ENCODE results near the gene RPL22.

The RPL22 gene

GRCh38 chr1:6177681-6178380 lies 21.6 kb downstream of the RPL22 start:
- Histone ChIP-seq H3K4me3 (ENCODE audit: low read depth in 1 of 2, low read length in 1 of 2) (no peak overlapping the region), H3K27me3 (peaks cover 89% of the 10 kb centered on the region), H3K9me3 (no peaks in the 10 kb centered on the region), H3K4me1 (ENCODE audit: control insufficient read depth in 1 of 2, insufficient read depth in 1 of 2, low read depth in 1 of 2, low read length in 1 of 2) (peaks cover 0 to 6% of the 10 kb centered on the region in 2 experiments), H3K36me3 (no peaks in the 10 kb centered on the region), H3K27ac (no peak overlapping the region)
- TF ChIP-seq CTCF (IDR thresholded peaks at IDR 0.05): no peak

- TF ChIP-seq CTCF (IDR thresholded peaks at IDR 0.05): no peak
- H3K36me3 ChIP-seq: no peaks in the 10 kb centered on the region
- no peaks in the 10 kb centered on the region for H3K9me3 ChIP-seq
- H3K27me3 ChIP-seq: peaks cover 81% of the 10 kb centered on the region
- no peak overlapping the region for H3K27ac ChIP-seq
- peaks cover 0 to 6% of the 10 kb centered on the region in 2 experiments for H3K4me1 ChIP-seq (ENCODE audit: control insufficient read depth in 1 of 2, insufficient read depth in 1 of 2, low read depth in 1 of 2, low read length in 1 of 2)
- H3K4me3 ChIP-seq (ENCODE audit: low read depth in 1 of 2, low read length in 1 of 2): no peak overlapping the region
These were observed 22.6 kb downstream of the RPL22 start for GRCh38 chr1:6176779-6177178.

- Histone ChIP-seq H3K27me3 (peaks cover 81% of the 10 kb centered on the region), H3K27ac (no peak overlapping the region), H3K4me1 (ENCODE audit: control insufficient read depth in 1 of 2, insufficient read depth in 1 of 2, low read depth in 1 of 2, low read length in 1 of 2) (peaks cover 7 to 8% of the 10 kb centered on the region in 2 experiments), H3K9me3 (no peaks in the 10 kb centered on the region), H3K4me3 (ENCODE audit: low read depth in 1 of 2, low read length in 1 of 2) (no peak overlapping the region), H3K36me3 (no peaks in the 10 kb centered on the region)
- TF ChIP-seq CTCF (IDR thresholded peaks at IDR 0.05): no peak
These were observed 24.0 kb downstream of the RPL22 start for GRCh38 chr1:6175411-6175828.

GRCh38 chr1:6174621-6175410 lies 24.6 kb downstream of the RPL22 start:
- TF ChIP-seq CTCF (IDR thresholded peaks at IDR 0.05): no peak
- Histone ChIP-seq H3K4me3 (ENCODE audit: low read depth in 1 of 2, low read length in 1 of 2) (no peak overlapping the region), H3K36me3 (no peaks in the 10 kb centered on the region), H3K9me3 (no peaks in the 10 kb centered on the region), H3K4me1 (ENCODE audit: control insufficient read depth in 1 of 2, insufficient read depth in 1 of 2, low read depth in 1 of 2, low read length in 1 of 2) (peaks cover 7 to 12% of the 10 kb centered on the region in 2 experiments), H3K27ac (no peak overlapping the region), H3K27me3 (peaks cover 81% of the 10 kb centered on the region)

- Histone ChIP-seq H3K4me1 (ENCODE audit: control insufficient read depth in 1 of 2, insufficient read depth in 1 of 2, low read depth in 1 of 2, low read length in 1 of 2) (peaks cover 7 to 12% of the 10 kb centered on the region in 2 experiments), H3K4me3 (ENCODE audit: low read depth in 1 of 2, low read length in 1 of 2) (no peak overlapping the region), H3K9me3 (no peaks in the 10 kb centered on the region), H3K27me3 (peaks cover 72% of the 10 kb centered on the region), H3K27ac (no peak overlapping the region), H3K36me3 (no peaks in the 10 kb centered on the region)
- no peak for TF ChIP-seq CTCF (IDR thresholded peaks at IDR 0.05)
These were observed 26.8 kb downstream of the RPL22 start for GRCh38 chr1:6172549-6172948.
